H1 (cell line): ENCODE data around the gene NPHP4. TPM values are rescaled to one million over a fixed set of nuclear protein-coding genes. Genes with fewer than 3 reads are reported as not detected.

Experiments used
- CTCF ChIA-PET: fragments of 300-600 bp; sonication (Branson Sonifier 250); formaldehyde crosslinking; loops from one replicate; lab custom pipeline; 2021; ENCODE audit not compliant: partially characterized antibody; lab: Charles Lee
- POLR2A ChIA-PET: fragments of 300-600 bp; sonication (Branson Sonifier 250); formaldehyde crosslinking; loops from one replicate; lab custom pipeline; 2021; ENCODE audit warnings: inconsistent platforms; ENCODE audit not compliant: partially characterized antibody; lab: Charles Lee
- DNase-seq, 2 experiments: peaks; one replicate each; pipeline versions ENCODE4 v3.0.0 to v3.0.0-alpha.2; 2010 to 2022; ENCODE audit warnings: low spot score in 2 of 2, low read depth in 1 of 2, mixed read lengths in 1 of 2
- FAIRE-seq: peaks from 2 replicates; lab custom pipeline; 2011; peaks lifted over from hg19 to GRCh38; lab: Jason Lieb, UNC
- H2AFZ ChIP-seq: 2 replicates; pipeline ENCODE4 v1.8.1; 2012; ENCODE audit warnings: low read length, inconsistent platforms
- H2AK5ac ChIP-seq: 2 replicates; pipeline ENCODE4 v1.6.1; 2013; ENCODE audit warnings: low read depth, low read length
- H2BK120ac ChIP-seq: replicated peaks from 2 replicates; pipeline ENCODE3; 2013; ENCODE audit warnings: low read depth, low read length, inconsistent platforms
- H2BK12ac ChIP-seq: 2 replicates; pipeline ENCODE4 v1.6.1; 2013; ENCODE audit warnings: low read depth, low read length
- H2BK15ac ChIP-seq: 2 replicates; pipeline ENCODE4 v1.6.1; 2013; ENCODE audit warnings: low read length
- H2BK20ac ChIP-seq: 2 replicates; pipeline ENCODE4 v1.6.1; 2013; ENCODE audit warnings: low read length
- H2BK5ac ChIP-seq: 2 replicates; pipeline ENCODE4 v1.6.1; 2013; ENCODE audit warnings: low read depth, low read length
- H3K14ac ChIP-seq: 2 replicates; pipeline ENCODE4 v1.6.1; 2013; ENCODE audit warnings: inconsistent platforms; ENCODE audit not compliant: insufficient read length
- H3K18ac ChIP-seq: 2 replicates; pipeline ENCODE4 v1.6.1; 2013; ENCODE audit warnings: low read length; ENCODE audit errors: extremely low read depth
- H3K23ac ChIP-seq: 2 replicates; pipeline ENCODE4 v1.6.1; 2013; ENCODE audit warnings: inconsistent platforms; ENCODE audit not compliant: insufficient read length
- H3K23me2 ChIP-seq: 2 replicates; pipeline ENCODE4 v1.6.1; 2013; ENCODE audit warnings: low read depth, low read length
- H3K27ac ChIP-seq: 2 replicates; pipeline ENCODE4 v1.6.1; 2011; ENCODE audit warnings: low read depth, low read length, inconsistent platforms
- H3K27me3 ChIP-seq, 4 experiments: replicated peaks in 1 of 4; 1 replicate in 1 of 4; 2 replicates in 3 of 4; pipeline versions ENCODE4 v1.6.1 to v1.8.1; 2011 to 2013; ENCODE audit warnings: low read length in 3 of 4, mild to moderate bottlenecking in 3 of 4, inconsistent platforms in 2 of 4, mixed read lengths in 2 of 4, moderate library complexity in 1 of 4; ENCODE audit not compliant: control insufficient read depth in 3 of 4, insufficient read depth in 3 of 4; ENCODE audit errors: extremely low read depth in 1 of 4
- H3K36me3 ChIP-seq, 4 experiments: 2 replicates each; pipeline versions ENCODE4 v1.6.1 to v1.8.1; 2011 to 2013; ENCODE audit warnings: mild to moderate bottlenecking in 4 of 4, low read length in 3 of 4, moderate library complexity in 2 of 4, control low read depth in 1 of 4, inconsistent platforms in 1 of 4; ENCODE audit not compliant: insufficient read depth in 4 of 4, control insufficient read depth in 2 of 4
- H3K4ac ChIP-seq: replicated peaks from 2 replicates; pipeline ENCODE3; 2013; ENCODE audit warnings: low read length, low read depth, mixed read lengths, inconsistent platforms; ENCODE audit not compliant: insufficient read length
- H3K4me1 ChIP-seq, 4 experiments: replicated peaks in 1 of 4; 1 replicate in 1 of 4; 2 replicates in 3 of 4; pipeline versions ENCODE4 v1.6.1 to v1.8.1; 2011 to 2013; ENCODE audit warnings: low read length in 3 of 4, inconsistent platforms in 2 of 4, mixed read lengths in 1 of 4; ENCODE audit not compliant: insufficient read depth in 4 of 4, control insufficient read depth in 3 of 4
- H3K4me2 ChIP-seq, 2 experiments: 2 replicates each; pipeline versions ENCODE4 v1.6.1 to v1.8.1; 2011 to 2013; ENCODE audit warnings: low read depth in 2 of 2, low read length in 2 of 2, control low read depth in 1 of 2, inconsistent platforms in 1 of 2, mild to moderate bottlenecking in 1 of 2; ENCODE audit not compliant: insufficient read depth in 1 of 2
- H3K4me3 ChIP-seq, 4 experiments: fragments of 200-600, 300-600 bp in 1 of 4; sonication (generic), shearing (Covaris generic), sonication (Bioruptor Twin) in 1 of 4; 2 replicates each; pipeline versions ENCODE4 v1.5.1 to v1.8.1; 2011 to 2016; ENCODE audit warnings: low read length in 4 of 4, low read depth in 3 of 4, control low read depth in 2 of 4, inconsistent platforms in 2 of 4, mild to moderate bottlenecking in 2 of 4, mixed read lengths in 1 of 4, moderate library complexity in 1 of 4; ENCODE audit not compliant: insufficient read depth in 2 of 4; ENCODE audit errors: extremely low read depth in 1 of 4
- H3K56ac ChIP-seq: replicated peaks from 2 replicates; pipeline ENCODE3; 2013; ENCODE audit warnings: low read depth, mild to moderate bottlenecking, mixed read lengths, low read length, inconsistent platforms; ENCODE audit not compliant: insufficient read length
- H3K79me1 ChIP-seq: 2 replicates; pipeline ENCODE4 v1.6.1; 2013; ENCODE audit warnings: low read depth, low read length, control low read depth
- H3K79me2 ChIP-seq, 2 experiments: 2 replicates each; pipeline versions ENCODE4 v1.6.1 to v1.8.1; 2012 to 2013; ENCODE audit warnings: low read length in 2 of 2, mild to moderate bottlenecking in 2 of 2, inconsistent platforms in 1 of 2; ENCODE audit not compliant: insufficient read depth in 2 of 2, control insufficient read depth in 1 of 2
- H3K9ac ChIP-seq, 4 experiments: replicated peaks in 1 of 4; 1 replicate in 1 of 4; 2 replicates in 3 of 4; pipeline versions ENCODE4 v1.6.1 to v1.8.1; 2011 to 2013; ENCODE audit warnings: low read depth in 3 of 4, low read length in 3 of 4, control low read depth in 2 of 4, mild to moderate bottlenecking in 2 of 4, moderate library complexity in 2 of 4, inconsistent platforms in 1 of 4; ENCODE audit errors: extremely low read depth in 1 of 4
- H3K9me3 ChIP-seq, 2 experiments: 2 replicates each; pipeline versions ENCODE4 v1.6.1 to v1.8.1; 2012 to 2013; ENCODE audit warnings: mild to moderate bottlenecking in 2 of 2, moderate library complexity in 2 of 2, control low read depth in 1 of 2, inconsistent platforms in 1 of 2, low read depth in 1 of 2, low read length in 1 of 2, mixed read lengths in 1 of 2; ENCODE audit not compliant: insufficient read depth in 2 of 2
- H4K20me1 ChIP-seq, 2 experiments: replicated peaks in 1 of 2; 2 replicates each; pipeline versions ENCODE3 to v1.8.1; 2011 to 2013; ENCODE audit warnings: inconsistent platforms in 2 of 2, low read length in 2 of 2, mild to moderate bottlenecking in 1 of 2; ENCODE audit not compliant: insufficient read depth in 2 of 2, control insufficient read depth in 1 of 2
- H4K5ac ChIP-seq: 2 replicates; pipeline ENCODE4 v1.6.1; 2013; ENCODE audit warnings: low read length, low read depth, mixed read lengths, inconsistent platforms; ENCODE audit not compliant: insufficient read length
- H4K8ac ChIP-seq: 2 replicates; pipeline ENCODE4 v1.8.0; 2013; ENCODE audit warnings: mild to moderate bottlenecking, moderate library complexity, low read length, inconsistent platforms; ENCODE audit not compliant: insufficient read depth; ENCODE audit errors: extremely low read depth
- H4K91ac ChIP-seq: replicated peaks from 2 replicates; pipeline ENCODE3; 2013; ENCODE audit warnings: low read length, mixed read lengths, inconsistent platforms; ENCODE audit not compliant: insufficient read length
- ASH2L ChIP-seq: fragments of 200-600, 300-600 bp; sonication (generic); IDR thresholded peaks from one replicate; pipeline ENCODE4 v1.7.1; 2017; ENCODE audit warnings: low read length
- BCL11A ChIP-seq, 2 experiments: IDR thresholded peaks; one replicate each; pipeline ENCODE4 v1.6.1; 2011; ENCODE audit warnings: low read depth in 2 of 2, low read length in 2 of 2, mild to moderate bottlenecking in 2 of 2
- CTBP2 ChIP-seq: IDR thresholded peaks from 2 replicates; pipeline ENCODE4 v1.7.0; 2011; ENCODE audit warnings: borderline replicate concordance, mild to moderate bottlenecking, moderate library complexity, mixed read lengths, low read length; ENCODE audit not compliant: insufficient read depth, insufficient read length
- HDAC6 ChIP-seq: IDR thresholded peaks from one replicate; pipeline ENCODE4 v1.7.1; 2012; ENCODE audit warnings: low read depth, mild to moderate bottlenecking, inconsistent platforms, low read length, moderate library complexity
- JUND ChIP-seq: IDR thresholded peaks from 2 replicates; pipeline ENCODE4 v1.6.1; 2011; ENCODE audit warnings: mild to moderate bottlenecking, improper control_type of control experiment, low read length
- KDM5A ChIP-seq: fragments of 200-600 bp; IDR thresholded peaks from 2 replicates; pipeline ENCODE4 v1.7.1; 2012; ENCODE audit warnings: mild to moderate bottlenecking, low read length, inconsistent platforms, mixed read lengths
- MAFK ChIP-seq: IDR thresholded peaks from 2 replicates; pipeline ENCODE4 v1.6.1; 2012; ENCODE audit warnings: low read depth, mild to moderate bottlenecking, improper control_type of control experiment, low read length
- NRF1 ChIP-seq: IDR thresholded peaks from 2 replicates; pipeline ENCODE4 v1.6.1; 2011; ENCODE audit warnings: mild to moderate bottlenecking, low read depth, low read length, improper control_type of control experiment
- RNF2 ChIP-seq: fragments of 200-900, 300-1000 bp; sonication (generic); IDR thresholded peaks from 2 replicates; pipeline ENCODE4 v1.7.1; 2016; ENCODE audit warnings: borderline replicate concordance, low read depth, mild to moderate bottlenecking, antibody characterized with exemption, low read length; ENCODE audit not compliant: poor library complexity, severe bottlenecking; ENCODE audit errors: missing control alignments
- SAP30 ChIP-seq: fragments of 300-600 bp; sonication (generic); IDR thresholded peaks from 2 replicates; pipeline ENCODE4 v1.7.1; 2012; ENCODE audit warnings: low read length, moderate library complexity, mild to moderate bottlenecking, inconsistent platforms; ENCODE audit not compliant: insufficient read depth, insufficient replicate concordance
- SP1 ChIP-seq: IDR thresholded peaks from 2 replicates; pipeline ENCODE4 v1.6.1; 2011; ENCODE audit warnings: low read depth, low read length
- TAF7 ChIP-seq: optimal IDR thresholded peaks from 2 replicates; pipeline ENCODE3; 2011; ENCODE audit warnings: low read depth, mild to moderate bottlenecking, inconsistent platforms, low read length, moderate library complexity, borderline replicate concordance
- TCF12 ChIP-seq: IDR thresholded peaks from 2 replicates; pipeline ENCODE4 v1.6.1; 2011; ENCODE audit warnings: low read depth, mild to moderate bottlenecking, low read length
- ZNF274 ChIP-seq: IDR thresholded peaks from 2 replicates; pipeline ENCODE4 v1.7.0; 2012; ENCODE audit warnings: low read length, borderline replicate concordance; ENCODE audit errors: extremely low read depth
- WGBS, 2 experiments: shearing (Covaris generic) in 1 of 2; methylation state at CpG; one replicate each; pipeline versions ENCODE4 v1.1.6 to v1.1.7; 2013 to 2015; ENCODE audit warnings: low lambda C conversion rate in 2 of 2, mixed read lengths in 2 of 2, inconsistent platforms in 1 of 2, low coverage in 1 of 2, missing lambda C conversion rate in 1 of 2; ENCODE audit not compliant: insufficient replicate concordance in 2 of 2, insufficient coverage in 1 of 2, insufficient read length in 1 of 2; ENCODE audit errors: extremely low coverage in 1 of 2, missing lambda C conversion rate in 1 of 2; 5-methylcytosine and 5-hydroxymethylcytosine counted together
- polyA plus RNA-seq, 7 experiments: library from polyadenylated mRNA; depleted of rRNA in 3 of 7; stranded (reverse) in 5 of 7; unstranded in 2 of 7; fragments of >200 nt in 5 of 7; fragments of 200-250 nt in 2 of 7; gene quantifications; 1 replicate in 5 of 7; 2 replicates in 1 of 7; 4 replicates in 1 of 7; pipeline versions ENCODE4 v1.2.1 to v1.2.3, GENCODE V29; 2011 to 2013; ENCODE audit warnings: missing spikeins in 2 of 7, mixed read lengths in 2 of 7
- total RNA-seq: library from RNA; stranded (reverse); fragmentation: NEBNext Ultra II Directional; extraction: Animal tissue kit (Norgen Biotek cat#: 25700); gene quantifications from 2 replicates; pipeline ENCODE4 v1.2.1, GENCODE V29; 2021

The NPHP4 gene
- total and polyA plus RNA-seq, 2 of the 8 experiments (the other 6 are each of a cell fraction or from before 2014, with no cell fraction given) = 5.8 to 14.0 TPM

- POLR2A ChIA-PET = no interaction called here
- H3K4me1 ChIP-seq = peaks cover 10 to 26% (median 15%) of the 10 kb centered on the region in 4 experiments; a peak in 6 of 7 replicates
- DNase-seq = no peak
- no peak for FAIRE-seq
- no peaks in the 10 kb centered on the region for H3K23me2 ChIP-seq
- no peak overlapping the region for H3K14ac ChIP-seq
- no peaks in the 10 kb centered on the region for H3K9me3 ChIP-seq
- no peak overlapping the region for H3K4me2 ChIP-seq
- H4K8ac ChIP-seq = no peak overlapping the region
- H2BK15ac ChIP-seq = peak overlapping the region; percentile 88
- no peak overlapping the region for H2BK5ac ChIP-seq
- H3K79me2 ChIP-seq = no peaks in the 10 kb centered on the region
- no peaks in the 10 kb centered on the region for H3K79me1 ChIP-seq
- no peak overlapping the region for H2BK20ac ChIP-seq
- H3K4me3 ChIP-seq = no peak overlapping the region
- H4K91ac ChIP-seq = peak overlapping the region; percentile 25
- no peaks in the 10 kb centered on the region for H4K20me1 ChIP-seq
- H3K4ac ChIP-seq = no peak overlapping the region
- no peak overlapping the region for H3K23ac ChIP-seq
- H2BK120ac ChIP-seq = no peak overlapping the region
- H3K56ac ChIP-seq = no peak overlapping the region
- CTCF ChIA-PET = interaction anchor here (0.8 to 2.3 kb wide), 4 partner anchors 10 to 131 kb away, joined by 3 to 10 read pairs (median 6); no protein-coding TSS in a partner anchor
- H3K36me3 ChIP-seq = no peaks in the 10 kb centered on the region
- no peak overlapping the region for H3K9ac ChIP-seq
- H4K5ac ChIP-seq = no peak overlapping the region
- H2AFZ ChIP-seq = no peak overlapping the region
- no peak overlapping the region for H3K18ac ChIP-seq
- no peak overlapping the region for H2AK5ac ChIP-seq
- H2BK12ac ChIP-seq = peak overlapping the region; percentile 60; the same call in 1 of the 2 replicates
- H3K27ac ChIP-seq = no peak overlapping the region
- H3K27me3 ChIP-seq = peaks cover 0 to 7% (median 0%) of the 10 kb centered on the region in 4 experiments; a peak in 2 of 7 replicates
- WGBS, 2 experiments = 86% methylated on average over 8 of the region's 8 CpGs; no CpG with 5 or more reads in 1 of the 2 experiments
- TF ChIP-seq NRF1 = no peak
- TF ChIP-seq SP1 = no peak
- TF ChIP-seq RNF2 = no peak
- no peak for TF ChIP-seq ASH2L
- TF ChIP-seq KDM5A = no peak
- TF ChIP-seq ZNF274 = no peak
- no peak for TF ChIP-seq CTBP2
- no peak for TF ChIP-seq TAF7
- TF ChIP-seq MAFK = no peak
- no peak for TF ChIP-seq TCF12
- no peak for TF ChIP-seq SAP30
- no peak for TF ChIP-seq BCL11A (IDR thresholded peaks at IDR 0.05; ENCODE audit: low read depth in 2 of 2, low read length in 2 of 2)
- no peak for TF ChIP-seq HDAC6
- no peak for TF ChIP-seq JUND
Measured at GRCh38 chr1:5835179-5835562, 157.1 kb downstream of the NPHP4 start.
